ENCODE measurements around the gene LRRC4B. TPM values are rescaled to one million over a fixed set of nuclear protein-coding genes. Genes with fewer than 3 reads are reported as not detected.
"Not testable (repeated sequence)": the region's sequence is repeated elsewhere in the genome, so short reads cannot be mapped to it uniquely, and the experiment has no call there.

LRRC4B gene
- total RNA-seq, 1 experiment from 2014 or later = 8.7 TPM

DNA sequence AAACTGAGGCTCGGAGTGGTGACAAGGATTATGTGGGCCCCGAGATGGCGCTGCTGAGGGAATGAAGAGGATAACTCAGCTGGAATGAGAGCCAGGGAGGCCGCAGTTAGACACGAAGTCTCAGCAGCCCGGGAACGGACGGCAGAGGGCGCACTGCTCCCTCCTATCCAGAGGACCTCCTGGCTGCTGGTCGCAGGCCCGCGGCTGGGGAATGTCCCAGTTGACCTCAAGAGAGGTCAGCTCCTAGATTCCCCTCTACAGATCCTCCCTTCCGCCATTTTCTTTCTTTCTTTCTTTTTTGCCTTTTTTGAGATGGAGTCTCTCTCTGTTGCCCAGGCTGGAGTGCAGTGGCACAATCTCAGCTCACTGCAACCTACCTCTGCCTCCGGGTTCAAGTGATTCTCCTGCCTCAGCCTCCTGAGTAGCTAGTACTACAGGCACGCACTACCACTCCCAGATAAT, 30.4 kb downstream of the LRRC4B start:
- in situ Hi-C loops (cut with HindIII; ENCODE audit: low pct_unique_long_range_greater_than_20kb, low sequenced_read_pairs) = no loop called here
- peak; percentile 73 for DNase-seq (ENCODE audit: low read depth)

DNA sequence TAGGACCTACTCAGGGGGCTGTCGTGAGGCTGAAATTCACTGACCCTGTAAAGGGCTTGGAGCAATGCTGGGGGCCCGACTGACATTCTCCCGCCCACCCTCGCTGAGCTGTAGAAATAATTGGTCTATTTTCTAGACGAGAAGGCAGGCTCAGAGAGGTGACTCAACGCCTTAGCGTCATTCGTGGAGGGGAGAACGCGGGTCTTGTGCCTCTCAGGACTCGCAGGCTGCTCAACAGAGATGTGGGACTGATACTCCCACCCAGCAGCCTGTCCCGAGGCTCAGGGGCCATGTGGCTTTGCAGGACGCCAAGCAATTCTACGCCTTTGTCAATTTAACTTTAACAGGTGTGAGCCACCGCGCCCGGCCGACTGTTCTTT, 30.9 kb downstream of the LRRC4B start:
- in situ Hi-C loops (cut with HindIII; ENCODE audit: low pct_unique_long_range_greater_than_20kb, low sequenced_read_pairs) = no loop called here
- no peak for DNase-seq (ENCODE audit: low read depth)

DNA sequence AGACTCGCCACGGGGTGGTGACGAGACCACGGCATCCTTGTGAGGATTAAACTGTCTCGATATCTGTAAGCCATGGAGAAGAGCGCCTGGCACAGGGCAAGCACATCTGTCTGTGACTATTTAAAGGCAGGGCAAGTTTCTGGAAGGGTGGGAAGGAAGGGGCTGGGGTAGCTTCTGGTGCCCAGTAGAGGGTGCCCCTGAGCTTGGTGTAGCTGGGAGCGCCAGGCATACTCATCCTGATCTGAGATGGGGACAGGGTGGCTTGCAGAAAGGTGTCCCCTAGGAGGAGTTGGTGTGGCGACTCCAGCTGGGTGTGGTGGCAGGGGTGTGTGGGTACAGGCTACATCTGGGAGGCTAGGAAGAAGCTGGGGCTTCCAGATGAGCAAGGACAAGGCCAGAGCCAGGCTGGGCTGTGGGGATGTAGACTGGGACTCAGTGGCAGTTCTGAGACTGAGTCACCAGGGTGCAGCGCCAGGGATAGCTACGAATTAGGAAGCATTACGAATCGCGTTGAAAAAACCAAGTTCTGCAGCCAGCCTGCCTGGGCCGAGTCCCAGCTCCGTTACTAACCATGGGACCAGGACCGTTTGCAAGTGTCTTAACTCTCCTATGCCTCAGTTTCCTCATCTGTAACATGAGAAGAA, 31.5 kb downstream of the LRRC4B start:
- in situ Hi-C loops (cut with HindIII; ENCODE audit: low pct_unique_long_range_greater_than_20kb, low sequenced_read_pairs) = no loop called here
- DNase-seq (ENCODE audit: low read depth) = no peak

DNA sequence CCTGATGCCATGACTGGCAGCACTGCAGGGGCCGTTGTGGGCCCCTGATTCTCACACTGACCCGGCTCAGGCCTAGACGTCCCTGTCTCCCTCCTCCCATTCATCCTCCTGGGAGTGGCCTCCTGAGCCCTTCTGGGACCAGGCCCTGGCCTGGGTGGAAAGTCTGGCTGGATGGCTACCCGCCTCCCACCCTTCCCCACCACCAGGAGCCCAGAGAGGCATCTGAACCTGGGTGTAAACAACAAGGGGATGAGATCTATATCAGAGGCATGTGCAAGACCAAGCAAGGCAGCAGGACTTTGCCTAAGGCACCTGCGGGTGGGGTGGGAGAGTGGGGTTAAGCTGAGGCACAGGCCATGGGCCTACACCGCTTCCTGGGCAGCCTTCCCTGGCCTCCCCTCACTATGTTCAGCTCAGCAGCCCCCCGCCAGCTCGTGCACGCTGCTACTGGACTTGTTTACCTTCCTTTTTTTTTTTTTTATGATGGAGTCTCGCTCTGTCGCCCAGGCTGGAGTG, 32.5 kb downstream of the LRRC4B start:
- DNase-seq (ENCODE audit: low read depth) = no peak
- in situ Hi-C loops (cut with HindIII; ENCODE audit: low pct_unique_long_range_greater_than_20kb, low sequenced_read_pairs) = no loop called here

DNA sequence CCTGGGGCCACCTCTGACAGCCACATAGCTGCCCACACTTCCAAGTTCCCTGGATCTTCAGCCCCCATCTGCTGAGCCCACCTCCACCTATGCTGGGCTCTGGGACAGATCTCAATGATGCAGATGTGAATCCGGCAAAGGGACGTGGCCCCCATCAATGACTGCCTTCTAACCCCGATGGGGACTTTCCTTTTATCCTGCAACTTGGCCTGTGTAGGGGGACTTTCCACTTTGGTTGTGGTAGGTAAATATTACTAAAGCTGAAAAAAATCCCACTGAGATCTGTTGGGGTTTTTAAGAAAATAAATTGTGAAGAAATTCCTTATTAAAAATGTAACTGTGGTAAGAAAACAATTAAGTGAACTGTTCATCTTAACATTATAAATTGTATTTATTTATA, 33.8 kb downstream of the LRRC4B start:
- in situ Hi-C loops (cut with HindIII; ENCODE audit: low pct_unique_long_range_greater_than_20kb, low sequenced_read_pairs) = no loop called here
- no peak for DNase-seq (ENCODE audit: low read depth)

DNA sequence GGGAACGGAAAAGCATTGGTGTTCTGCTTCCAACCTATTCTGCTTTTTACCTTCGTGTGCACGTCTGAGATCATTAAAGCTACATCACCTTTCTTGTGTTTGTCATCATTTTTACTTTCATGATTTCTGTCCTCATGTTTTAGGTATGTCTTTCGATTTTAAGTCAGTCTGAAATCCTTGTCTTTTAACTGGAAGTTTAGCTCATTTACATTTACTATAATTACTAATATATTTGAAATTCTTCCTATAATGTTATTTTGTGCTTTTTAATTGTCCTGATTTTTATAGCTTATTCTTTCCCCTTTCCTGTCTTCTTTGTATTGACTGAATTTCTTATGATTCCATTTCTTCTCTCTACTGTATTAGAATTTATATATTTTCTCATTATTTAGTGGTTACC, 35.3 kb downstream of the LRRC4B start:
- DNase-seq (ENCODE audit: low read depth) = no peak
- in situ Hi-C loops (cut with HindIII; ENCODE audit: low pct_unique_long_range_greater_than_20kb, low sequenced_read_pairs) = no loop called here

DNA sequence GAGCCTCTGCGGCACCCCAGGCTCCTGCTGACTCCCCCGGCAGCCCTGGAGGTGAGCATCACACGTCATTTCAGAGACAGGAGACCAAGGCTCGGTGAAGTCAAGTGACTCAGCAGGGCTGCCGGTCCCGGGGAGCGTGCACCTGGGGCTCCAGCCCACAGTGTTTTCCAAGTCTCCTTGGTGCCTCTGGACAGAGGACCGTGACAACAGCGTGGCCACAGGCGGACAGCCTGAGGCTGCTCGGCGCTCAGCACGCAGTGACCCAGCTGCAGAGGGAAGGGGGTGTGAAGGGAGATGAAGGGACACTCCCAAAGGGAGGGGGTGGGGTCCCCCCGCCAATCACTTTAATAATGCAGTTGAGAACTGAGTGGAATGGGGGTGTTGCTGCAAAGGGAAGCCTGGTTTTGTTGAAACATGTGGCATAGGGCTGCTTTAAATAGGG, 37.0 kb downstream of the LRRC4B start:
- no peak for DNase-seq (ENCODE audit: low read depth)
- in situ Hi-C loops (cut with HindIII; ENCODE audit: low pct_unique_long_range_greater_than_20kb, low sequenced_read_pairs) = no loop called here

DNA sequence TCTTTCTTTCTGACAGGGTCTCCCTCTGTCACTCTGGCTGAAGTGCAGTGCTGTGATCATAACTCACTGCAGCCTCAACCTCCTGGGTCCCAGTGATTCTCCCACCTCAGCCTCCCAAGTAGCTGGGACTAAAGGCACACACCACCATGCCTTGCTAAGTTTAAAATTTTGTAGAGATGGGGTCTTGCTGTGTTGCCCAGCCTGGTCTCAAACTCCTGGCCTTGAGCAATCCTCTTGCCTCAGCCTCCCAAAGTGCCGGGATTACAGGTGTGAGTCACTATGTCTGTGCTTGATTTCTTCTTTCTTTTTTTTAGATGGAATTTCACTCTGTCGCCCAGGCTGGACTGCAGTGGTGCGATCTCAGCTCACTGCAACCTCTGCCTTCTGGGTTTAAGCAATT, 40.2 kb downstream of the LRRC4B start:
- DNase-seq (ENCODE audit: low read depth); in situ Hi-C loops (cut with HindIII; ENCODE audit: low pct_unique_long_range_greater_than_20kb, low sequenced_read_pairs): not testable (repeated sequence)

DNA sequence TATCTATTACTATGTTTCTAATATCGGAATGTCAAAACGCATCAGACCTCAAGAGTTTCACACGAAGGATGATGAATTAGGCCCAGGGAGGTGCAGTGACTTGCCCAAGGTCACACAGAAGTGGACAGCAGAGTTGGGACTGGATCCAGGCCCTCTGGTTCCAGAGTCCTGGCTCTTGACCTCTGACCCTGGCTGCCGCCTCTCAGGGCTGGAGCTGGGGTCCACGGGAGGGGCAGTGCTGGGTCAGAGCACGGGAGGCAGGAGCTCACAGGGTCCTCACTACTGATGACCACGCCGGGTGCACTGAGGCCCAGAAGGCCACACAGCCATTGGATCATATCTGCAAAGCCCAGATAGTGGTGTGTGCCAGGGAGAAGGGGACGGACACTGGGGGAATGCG, 45.4 kb downstream of the LRRC4B start:
- in situ Hi-C loops (cut with HindIII; ENCODE audit: low pct_unique_long_range_greater_than_20kb, low sequenced_read_pairs) = no loop called here
- no peak for DNase-seq (ENCODE audit: low read depth)

DNA sequence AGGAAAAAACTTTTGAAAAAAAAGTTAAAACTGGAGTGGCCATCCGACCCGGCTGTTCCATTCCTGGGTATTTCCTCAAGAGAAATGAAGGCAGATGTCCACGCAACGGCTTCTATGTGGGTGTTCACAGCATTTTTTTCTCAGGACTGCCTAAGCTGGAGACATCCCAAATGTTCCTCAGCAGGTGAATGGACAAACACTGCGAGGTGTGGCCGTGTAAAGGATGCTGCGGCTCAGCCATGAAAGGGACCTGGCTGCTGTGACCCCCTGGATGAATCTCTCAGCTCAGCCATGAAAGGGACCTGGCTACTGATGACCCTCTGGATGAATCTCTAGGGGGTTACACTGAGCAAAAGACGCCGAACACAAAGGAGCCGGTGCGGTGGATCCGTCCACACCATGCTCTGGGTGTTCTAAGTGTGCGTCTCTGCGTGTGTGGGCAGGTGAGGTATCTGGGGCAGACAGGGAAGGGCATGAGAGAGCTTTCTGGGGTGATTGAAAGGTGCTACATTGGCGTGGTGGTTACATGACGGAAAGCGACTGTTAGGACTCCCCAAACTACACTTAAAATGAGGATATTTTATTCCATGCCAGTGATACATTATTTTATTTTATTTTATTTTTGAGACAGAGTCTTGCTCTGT, 47.3 kb downstream of the LRRC4B start:
- no peak for DNase-seq (ENCODE audit: low read depth)
- in situ Hi-C loops (cut with HindIII; ENCODE audit: low pct_unique_long_range_greater_than_20kb, low sequenced_read_pairs) = no loop called here

DNA sequence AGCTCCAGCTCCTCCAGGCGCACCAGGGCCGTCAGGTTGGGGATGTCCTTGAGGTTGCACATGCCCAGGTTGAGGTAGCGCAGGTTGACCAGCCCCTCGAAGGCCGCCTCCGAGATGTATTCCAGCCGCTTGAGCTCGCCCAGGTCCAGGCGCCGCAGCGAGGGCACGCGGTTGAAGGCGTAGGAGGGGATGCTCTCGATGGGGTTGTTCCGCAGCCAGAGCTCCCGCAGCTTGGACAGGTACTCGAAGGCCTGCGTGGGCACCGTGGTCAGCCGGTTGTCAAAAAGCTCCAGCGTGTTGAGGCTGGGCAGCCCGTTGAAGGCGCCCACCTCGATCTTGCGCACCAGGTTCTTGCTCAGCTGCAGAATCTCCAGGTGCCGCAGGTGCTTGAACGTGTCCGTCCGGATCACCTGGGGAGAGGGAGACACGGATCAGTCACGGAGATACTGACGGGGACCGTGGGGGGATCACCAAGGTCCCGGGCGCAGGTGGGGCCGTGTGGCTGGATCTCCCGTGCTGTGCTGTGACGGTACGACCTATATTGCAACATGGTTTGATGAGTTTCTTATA, 49.1 kb downstream of the LRRC4B start:
- in situ Hi-C loops (cut with HindIII; ENCODE audit: low pct_unique_long_range_greater_than_20kb, low sequenced_read_pairs) = no loop called here
- no peak for DNase-seq (ENCODE audit: low read depth)

DNA sequence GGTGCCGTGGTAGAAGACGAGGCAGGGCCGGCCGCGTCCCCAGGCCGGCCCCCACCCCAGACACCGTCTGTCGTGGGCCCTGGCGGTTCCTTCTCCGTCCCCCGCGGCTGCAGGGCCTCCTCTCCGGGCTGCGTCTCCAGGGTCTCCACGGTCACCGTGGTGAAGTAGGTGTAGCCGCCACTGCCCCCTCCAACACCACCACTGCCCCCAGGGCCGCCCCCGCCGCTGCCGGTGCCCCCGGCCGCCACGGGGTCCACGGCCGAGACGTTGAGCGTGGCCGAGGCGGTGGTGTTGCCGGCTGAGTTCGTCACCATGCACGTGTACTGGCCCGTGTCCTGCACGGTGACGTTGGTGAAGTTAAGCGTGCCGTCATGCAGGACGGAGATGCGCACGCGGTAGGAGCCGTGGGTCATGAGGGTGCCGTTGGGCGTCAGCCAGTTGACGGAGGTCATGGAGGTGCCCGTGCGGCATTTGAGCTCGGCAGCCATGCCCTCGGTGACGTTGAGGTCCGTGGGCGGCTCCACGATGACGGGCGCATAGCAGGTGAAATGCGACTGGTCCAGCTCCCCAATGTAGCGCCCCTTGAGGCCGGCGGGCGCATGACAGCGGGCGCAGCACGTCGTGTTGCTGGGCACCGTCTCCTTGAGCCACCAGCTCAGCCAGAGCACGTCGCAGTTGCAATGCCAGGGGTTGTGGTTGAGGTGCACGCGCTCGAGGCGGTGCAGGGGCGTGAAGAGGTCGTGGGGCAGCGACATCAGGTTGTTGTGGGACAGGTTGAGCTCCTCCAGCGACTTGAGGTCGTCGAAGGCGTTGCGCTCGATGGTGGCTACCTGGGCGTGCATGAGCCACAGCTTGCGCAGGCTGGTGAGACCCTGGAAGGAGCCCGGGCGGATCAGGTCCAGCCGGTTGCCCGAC, 49.9 kb downstream of the LRRC4B start:
- in situ Hi-C loops (cut with HindIII; ENCODE audit: low pct_unique_long_range_greater_than_20kb, low sequenced_read_pairs) = no loop called here
- DNase-seq (ENCODE audit: low read depth) = no peak

DNA sequence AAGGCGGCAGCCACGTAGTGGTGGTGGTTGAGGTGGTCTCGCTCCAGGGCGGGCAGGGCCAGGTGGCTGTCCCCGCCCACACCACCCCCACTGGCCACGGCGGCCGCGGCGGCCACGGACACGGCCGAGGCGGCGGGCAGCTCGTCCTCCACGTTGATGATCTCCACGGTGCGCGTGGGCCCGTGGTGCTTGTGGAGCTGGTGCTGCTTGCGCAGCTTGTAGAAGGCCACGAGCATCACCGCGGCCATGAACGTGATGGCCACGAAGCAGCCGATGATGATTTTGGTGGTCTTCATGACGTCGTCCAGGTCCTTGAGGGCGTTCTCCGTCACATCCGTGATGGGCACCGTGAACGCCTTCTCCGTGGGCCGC, 50.5 kb downstream of the LRRC4B start:
- in situ Hi-C loops (cut with HindIII; ENCODE audit: low pct_unique_long_range_greater_than_20kb, low sequenced_read_pairs) = no loop called here
- DNase-seq (ENCODE audit: low read depth) = no peak

DNA sequence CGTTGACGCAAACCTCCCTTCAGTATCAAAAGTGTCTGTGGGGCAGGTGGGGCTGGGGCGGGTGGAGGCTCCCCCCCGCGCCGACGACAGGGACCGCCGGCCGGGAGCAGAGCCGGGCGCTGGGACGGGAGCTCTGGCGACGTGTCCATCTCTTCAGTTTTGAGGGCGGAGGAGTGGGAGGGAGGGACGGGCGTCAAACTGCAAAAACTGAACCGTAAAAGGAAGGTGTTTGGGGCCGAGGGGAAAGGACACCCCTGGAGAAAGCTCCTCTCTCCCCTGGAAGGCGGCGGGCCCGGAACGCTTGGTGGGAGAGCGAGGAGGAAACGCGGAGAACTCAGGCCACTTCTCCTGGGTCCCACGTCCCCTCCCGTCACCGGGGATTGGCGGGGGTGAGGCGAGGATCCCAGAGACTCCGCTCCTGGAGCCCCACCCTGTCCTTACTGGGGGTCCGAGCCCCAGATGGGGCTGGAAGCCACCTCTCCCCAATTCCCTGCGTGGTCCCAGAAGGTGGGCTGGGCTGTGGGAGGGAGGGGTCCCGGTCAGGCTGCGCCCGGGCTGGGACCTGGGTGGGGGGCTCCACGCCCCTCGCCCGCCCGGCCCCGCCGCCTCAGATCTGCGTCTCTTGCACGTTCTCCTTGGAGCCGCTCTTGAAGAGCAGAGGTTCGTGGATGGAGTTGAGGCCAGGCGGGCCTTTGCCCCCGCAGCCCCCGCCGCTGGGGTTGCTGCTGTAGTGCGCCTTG, 51.1 kb downstream of the LRRC4B start:
- in situ Hi-C loops (cut with HindIII; ENCODE audit: low pct_unique_long_range_greater_than_20kb, low sequenced_read_pairs) = no loop called here
- no peak for DNase-seq (ENCODE audit: low read depth)

DNA sequence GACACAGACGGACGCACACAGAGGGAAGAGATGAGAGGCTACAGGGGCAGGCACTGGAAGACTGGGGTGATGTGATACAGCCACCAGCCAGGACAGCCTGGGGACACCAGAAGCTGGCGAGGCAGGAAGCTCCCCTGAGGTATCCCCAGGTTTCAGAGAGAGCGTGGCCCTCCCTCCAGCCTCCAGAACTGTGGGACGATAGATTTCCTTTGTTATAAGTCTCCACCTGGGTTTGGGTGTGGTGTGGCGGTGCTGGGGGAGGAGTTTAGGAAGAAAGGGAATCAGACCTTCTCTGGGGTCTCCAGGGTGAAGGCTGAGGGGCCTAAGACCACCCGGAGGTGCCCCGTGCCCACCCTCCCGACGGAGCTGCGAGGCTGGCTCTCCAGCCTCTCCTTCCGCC, 51.8 kb downstream of the LRRC4B start:
- in situ Hi-C loops (cut with HindIII; ENCODE audit: low pct_unique_long_range_greater_than_20kb, low sequenced_read_pairs) = no loop called here
- DNase-seq (ENCODE audit: low read depth) = no peak

DNA sequence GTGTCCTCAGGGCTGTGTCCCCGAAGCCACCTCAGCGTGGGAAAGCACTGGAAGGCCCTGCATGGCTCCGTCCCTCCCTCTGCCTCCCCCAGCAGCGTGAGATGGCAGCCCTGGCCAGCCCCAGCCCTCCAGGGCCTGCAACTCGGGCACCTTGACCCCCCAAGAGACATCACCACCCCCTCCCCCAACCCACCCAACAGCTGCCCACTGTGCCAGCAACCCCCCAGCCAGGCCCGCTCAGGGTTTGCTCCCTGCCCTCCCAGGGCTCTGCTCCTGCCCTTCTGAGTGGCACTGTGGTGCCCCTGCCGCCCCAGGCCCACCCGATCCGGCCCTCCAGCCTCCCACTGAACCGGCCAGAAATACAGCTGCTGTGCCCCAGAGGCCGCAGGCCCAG, 53.1 kb downstream of the LRRC4B start:
- DNase-seq (ENCODE audit: low read depth) = no peak
- in situ Hi-C loops (cut with HindIII; ENCODE audit: low pct_unique_long_range_greater_than_20kb, low sequenced_read_pairs) = no loop called here

DNA sequence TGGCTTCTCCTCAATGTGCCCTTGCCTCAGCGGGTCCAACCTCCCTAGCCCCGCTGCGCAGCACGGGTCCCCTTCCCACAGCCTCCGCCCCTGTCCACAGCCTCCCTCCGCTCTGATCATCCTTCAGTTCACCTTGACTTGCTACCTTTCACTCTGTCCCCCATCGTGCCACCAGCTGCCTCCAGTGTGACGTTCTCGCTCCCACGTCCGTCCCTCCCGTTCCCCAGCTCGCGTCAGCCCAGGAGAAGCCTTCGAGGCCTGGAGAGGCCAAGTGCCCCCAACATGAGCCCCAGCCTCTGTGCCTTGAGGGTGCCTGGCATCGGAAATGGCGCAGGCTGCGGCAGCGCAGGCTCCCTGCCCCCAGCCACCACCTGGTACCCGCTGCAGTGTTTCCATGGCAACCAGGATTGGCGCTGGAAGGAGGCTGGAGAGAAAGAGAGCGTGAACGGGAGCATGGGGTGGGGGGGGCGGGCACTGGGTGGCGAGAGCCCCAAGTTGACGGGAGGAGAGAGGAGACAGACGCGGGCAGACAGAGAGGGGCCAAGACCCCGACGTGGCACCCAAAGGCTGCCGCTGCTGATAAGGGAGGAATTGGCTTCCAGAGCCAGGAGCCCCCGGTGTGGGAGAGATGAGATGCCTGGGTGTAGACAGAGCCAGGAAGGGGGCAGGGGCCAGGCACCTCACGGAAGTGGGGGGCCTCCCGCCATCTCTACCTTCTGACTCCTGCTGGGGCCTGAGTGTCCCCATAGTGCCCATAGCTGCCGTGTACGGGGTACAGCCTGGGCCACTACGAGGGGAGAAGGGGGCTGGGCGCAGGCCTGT, 53.7 kb downstream of the LRRC4B start:
- in situ Hi-C loops (cut with HindIII; ENCODE audit: low pct_unique_long_range_greater_than_20kb, low sequenced_read_pairs) = no loop called here
- no peak for DNase-seq (ENCODE audit: low read depth)
